Thymus (tissue), 2 donors: ENCODE data around the gene ASF1B. TPM values are rescaled to one million over a fixed set of nuclear protein-coding genes. Genes with fewer than 3 reads are reported as not detected.

Source experiments
- polyA plus RNA-seq: library from polyadenylated mRNA; stranded (reverse); fragments of 200-250 nt; gene quantifications from one replicate; pipeline ENCODE4 v1.2.3, GENCODE V29; 2013
- total RNA-seq: library from RNA; stranded (reverse); fragments of 120-200 nt; gene quantifications from one replicate; pipeline ENCODE4 v1.2.4, GENCODE V29; 2013
- donor health status: healthy.

The ASF1B gene
- total and polyA plus RNA-seq, 2 donors, result 2.9 to 36.1 TPM

Other genes with a start within 250 kb of the ASF1B start
- gene BRME1, start 230.5 kb downstream of the ASF1B start, total RNA-seq, result 1.5 TPM
- 2.0 TPM for gene BRME1, start 230.5 kb downstream of the ASF1B start, polyA plus RNA-seq
- gene CC2D1A, start 230.4 kb downstream of the ASF1B start, total RNA-seq, result 5.8 TPM
- 26.7 TPM for gene CC2D1A, start 230.4 kb downstream of the ASF1B start, polyA plus RNA-seq
- 0.09 TPM for gene PODNL1, start 198.2 kb downstream of the ASF1B start, total RNA-seq
- gene PODNL1, start 198.2 kb downstream of the ASF1B start, polyA plus RNA-seq, result 0.94 TPM
- gene DCAF15, start 184.1 kb downstream of the ASF1B start, total RNA-seq, result 24.0 TPM
- gene DCAF15, start 184.1 kb downstream of the ASF1B start, polyA plus RNA-seq, result 95.4 TPM
- 1.2 TPM for gene RFX1, start 130.3 kb downstream of the ASF1B start, total RNA-seq
- gene RFX1, start 130.3 kb downstream of the ASF1B start, polyA plus RNA-seq, result 5.7 TPM
- gene RLN3, start 108.4 kb downstream of the ASF1B start, total RNA-seq, result not detected
- 0.18 TPM for gene RLN3, start 108.4 kb downstream of the ASF1B start, polyA plus RNA-seq
- gene IL27RA, start 104.8 kb downstream of the ASF1B start, total RNA-seq, result 37.6 TPM
- gene IL27RA, start 104.8 kb downstream of the ASF1B start, polyA plus RNA-seq, result 19.1 TPM
- gene PALM3, start 74.5 kb downstream of the ASF1B start, total RNA-seq, result not detected
- 0.18 TPM for gene PALM3, start 74.5 kb downstream of the ASF1B start, polyA plus RNA-seq
- 0.94 TPM for gene MISP3, start 63.8 kb downstream of the ASF1B start, total RNA-seq
- gene MISP3, start 63.8 kb downstream of the ASF1B start, polyA plus RNA-seq, result 2.9 TPM
- gene C19orf67, start 50.8 kb downstream of the ASF1B start, total RNA-seq, result not detected
- 0.18 TPM for gene C19orf67, start 50.8 kb downstream of the ASF1B start, polyA plus RNA-seq
- gene SAMD1, start 45.8 kb downstream of the ASF1B start, total RNA-seq, result 44.9 TPM
- gene SAMD1, start 45.8 kb downstream of the ASF1B start, polyA plus RNA-seq, result 43.6 TPM
- gene PRKACA, start 18.8 kb downstream of the ASF1B start, total RNA-seq, result 10.2 TPM
- 36.8 TPM for gene PRKACA, start 18.8 kb downstream of the ASF1B start, polyA plus RNA-seq
- 3.6 TPM for gene ADGRL1, start 69.6 kb upstream of the ASF1B start, total RNA-seq
- gene ADGRL1, start 69.6 kb upstream of the ASF1B start, polyA plus RNA-seq, result 8.4 TPM
- 19.5 TPM for gene ADGRE5, start 244.9 kb upstream of the ASF1B start, total RNA-seq
- 38.7 TPM for gene ADGRE5, start 244.9 kb upstream of the ASF1B start, polyA plus RNA-seq